GM18508 (cell line): ENCODE results near the gene RASD2.

Experiments used
- ATAC-seq: cut with Tn5 transposase; IDR thresholded peaks from one replicate; pipeline ENCODE4 v1.9.1; 2021; ENCODE audit warnings: moderate number of reproducible peaks; ENCODE audit not compliant: insufficient read depth, unreplicated experiment

The RASD2 gene

GRCh38 chr22:35517769-35518530 lies 22.7 kb upstream of the RASD2 start:
- no peak for ATAC-seq

- ATAC-seq = no peak
Observed at GRCh38 chr22:35518811-35519210, 21.8 kb upstream of the RASD2 start.

GRCh38 chr22:35519306-35520000 lies 21.2 kb upstream of the RASD2 start:
- ATAC-seq = no peak

GRCh38 chr22:35521358-35522224 lies 19.0 kb upstream of the RASD2 start:
- no peak for ATAC-seq

GRCh38 chr22:35522225-35523149 lies 18.1 kb upstream of the RASD2 start:
- ATAC-seq = no peak

GRCh38 chr22:35523167-35523947 lies 17.3 kb upstream of the RASD2 start:
- ATAC-seq = no peak

GRCh38 chr22:35524966-35525686 lies 15.5 kb upstream of the RASD2 start:
- no peak for ATAC-seq

- ATAC-seq = no peak
Observed at GRCh38 chr22:35525687-35526332, 14.8 kb upstream of the RASD2 start.

- no peak for ATAC-seq
Observed at GRCh38 chr22:35526333-35526979, 14.2 kb upstream of the RASD2 start.

GRCh38 chr22:35528927-35529326 lies 11.7 kb upstream of the RASD2 start:
- ATAC-seq = no peak

- no peak for ATAC-seq
Observed at GRCh38 chr22:35530700-35531099, 9.9 kb upstream of the RASD2 start.

- ATAC-seq = no peak
Observed at GRCh38 chr22:35531202-35531601, 9.4 kb upstream of the RASD2 start.

- no peak for ATAC-seq
Observed at GRCh38 chr22:35531676-35532075, 9.0 kb upstream of the RASD2 start.

- no peak for ATAC-seq
Observed at GRCh38 chr22:35533365-35534029, 7.1 kb upstream of the RASD2 start.

GRCh38 chr22:35534091-35534490 lies 6.5 kb upstream of the RASD2 start:
- no peak for ATAC-seq

GRCh38 chr22:35537232-35537631 lies 3.4 kb upstream of the RASD2 start:
- no peak for ATAC-seq

GRCh38 chr22:35538801-35539321 lies 1.8 kb upstream of the RASD2 start:
- no peak for ATAC-seq
